ENCODE results near the gene BRI3BP. TPM values are rescaled to one million over a fixed set of nuclear protein-coding genes. Genes with fewer than 3 reads are reported as not detected.
A peak's percentile ranks its signal among the peaks of the same experiment; 100 is the strongest.

The BRI3BP gene
- total RNA-seq, 1 donor = 2.2 TPM

- TF ChIP-seq CTCF (IDR thresholded peaks at IDR 0.05; ENCODE audit: extremely low read depth, low read depth, low read length) = no peak
Observed at GRCh38 chr12:124968656-124969055, 24.8 kb upstream of the BRI3BP start.

GRCh38 chr12:124970647-124971402 is 22.6 kb upstream of the BRI3BP start:
- no peaks in the 10 kb centered on the region for H4K20me1 ChIP-seq (ENCODE audit: insufficient read depth, low read length)
- no peaks in the 10 kb centered on the region for H3K27me3 ChIP-seq (ENCODE audit: insufficient read depth, low read length)
- no peak for TF ChIP-seq CTCF (IDR thresholded peaks at IDR 0.05; ENCODE audit: extremely low read depth, low read depth, low read length)
- no peak overlapping the region for H3K4me2 ChIP-seq (ENCODE audit: insufficient read depth, low read length)
- H3K27ac ChIP-seq (ENCODE audit: low read depth, low read length) = no peak overlapping the region
- DNase-seq (ENCODE audit: insufficient read length, low spot score, missing footprints) = peak; percentile 82
- no peaks in the 10 kb centered on the region for H3K9me3 ChIP-seq (ENCODE audit: low read depth, low read length)
- peaks cover 33% of the 10 kb centered on the region for H3K36me3 ChIP-seq (ENCODE audit: insufficient read depth, low read length)
- no peak overlapping the region for H3K4me3 ChIP-seq (ENCODE audit: insufficient read depth, low read length)
- no peaks in the 10 kb centered on the region for H3K4me1 ChIP-seq (ENCODE audit: insufficient read depth, low read length)
- H2AFZ ChIP-seq (ENCODE audit: low read length) = no peak overlapping the region
- H3K79me2 ChIP-seq (ENCODE audit: insufficient read depth, low read length) = no peaks in the 10 kb centered on the region

More at GRCh38 chr12:124968656-124969055, 24.8 kb upstream of the BRI3BP start:
- Histone ChIP-seq H3K36me3 (ENCODE audit: insufficient read depth, low read length) (peaks cover 32% of the 10 kb centered on the region), H3K27ac (ENCODE audit: low read depth, low read length) (no peak overlapping the region), H3K9me3 (ENCODE audit: low read depth, low read length) (no peaks in the 10 kb centered on the region), H4K20me1 (ENCODE audit: insufficient read depth, low read length) (no peaks in the 10 kb centered on the region), H2AFZ (ENCODE audit: low read length) (no peak overlapping the region), H3K4me3 (ENCODE audit: insufficient read depth, low read length) (no peak overlapping the region), H3K4me1 (ENCODE audit: insufficient read depth, low read length) (no peaks in the 10 kb centered on the region), H3K79me2 (ENCODE audit: insufficient read depth, low read length) (no peaks in the 10 kb centered on the region), H3K27me3 (ENCODE audit: insufficient read depth, low read length) (no peaks in the 10 kb centered on the region), H3K4me2 (ENCODE audit: insufficient read depth, low read length) (no peak overlapping the region)
- peak; percentile 81 for DNase-seq (ENCODE audit: insufficient read length, low spot score, missing footprints)

- H3K4me2 ChIP-seq (ENCODE audit: insufficient read depth, low read length) = no peak overlapping the region
- H3K36me3 ChIP-seq (ENCODE audit: insufficient read depth, low read length) = peaks cover 37% of the 10 kb centered on the region
- H3K9me3 ChIP-seq (ENCODE audit: low read depth, low read length) = no peaks in the 10 kb centered on the region
- no peaks in the 10 kb centered on the region for H3K4me1 ChIP-seq (ENCODE audit: insufficient read depth, low read length)
- no peak overlapping the region for H3K4me3 ChIP-seq (ENCODE audit: insufficient read depth, low read length)
- no peaks in the 10 kb centered on the region for H3K27me3 ChIP-seq (ENCODE audit: insufficient read depth, low read length)
- H3K79me2 ChIP-seq (ENCODE audit: insufficient read depth, low read length) = no peaks in the 10 kb centered on the region
- no peaks in the 10 kb centered on the region for H4K20me1 ChIP-seq (ENCODE audit: insufficient read depth, low read length)
- no peak overlapping the region for H2AFZ ChIP-seq (ENCODE audit: low read length)
- no peak overlapping the region for H3K27ac ChIP-seq (ENCODE audit: low read depth, low read length)
- TF ChIP-seq CTCF (IDR thresholded peaks at IDR 0.05; ENCODE audit: extremely low read depth, low read depth, low read length) = no peak
- peak; percentile 14 for DNase-seq (ENCODE audit: insufficient read length, low spot score, missing footprints)
Observed at GRCh38 chr12:124971603-124972002, 21.8 kb upstream of the BRI3BP start.

- Histone ChIP-seq H3K27ac (ENCODE audit: low read depth, low read length) (no peak overlapping the region), H3K36me3 (ENCODE audit: insufficient read depth, low read length) (peaks cover 41% of the 10 kb centered on the region), H4K20me1 (ENCODE audit: insufficient read depth, low read length) (no peaks in the 10 kb centered on the region), H3K27me3 (ENCODE audit: insufficient read depth, low read length) (no peaks in the 10 kb centered on the region), H3K4me2 (ENCODE audit: insufficient read depth, low read length) (no peak overlapping the region), H2AFZ (ENCODE audit: low read length) (no peak overlapping the region), H3K79me2 (ENCODE audit: insufficient read depth, low read length) (no peaks in the 10 kb centered on the region), H3K4me1 (ENCODE audit: insufficient read depth, low read length) (no peaks in the 10 kb centered on the region), H3K9me3 (ENCODE audit: low read depth, low read length) (no peaks in the 10 kb centered on the region), H3K4me3 (ENCODE audit: insufficient read depth, low read length) (no peak overlapping the region)
- DNase-seq (ENCODE audit: insufficient read length, low spot score, missing footprints) = peak; percentile 65
- no peak for TF ChIP-seq CTCF (IDR thresholded peaks at IDR 0.05; ENCODE audit: extremely low read depth, low read depth, low read length)
Observed at GRCh38 chr12:124972211-124972610, 21.2 kb upstream of the BRI3BP start.
